Fibroblast of gingiva (primary cell): Measurements from ENCODE around the gene AQP12B.

ENCODE experiments used
- DNase-seq: peaks from one replicate; pipeline ENCODE4 v3.0.0-alpha.2; 2011; ENCODE audit warnings: low read depth

The AQP12B gene

DNA sequence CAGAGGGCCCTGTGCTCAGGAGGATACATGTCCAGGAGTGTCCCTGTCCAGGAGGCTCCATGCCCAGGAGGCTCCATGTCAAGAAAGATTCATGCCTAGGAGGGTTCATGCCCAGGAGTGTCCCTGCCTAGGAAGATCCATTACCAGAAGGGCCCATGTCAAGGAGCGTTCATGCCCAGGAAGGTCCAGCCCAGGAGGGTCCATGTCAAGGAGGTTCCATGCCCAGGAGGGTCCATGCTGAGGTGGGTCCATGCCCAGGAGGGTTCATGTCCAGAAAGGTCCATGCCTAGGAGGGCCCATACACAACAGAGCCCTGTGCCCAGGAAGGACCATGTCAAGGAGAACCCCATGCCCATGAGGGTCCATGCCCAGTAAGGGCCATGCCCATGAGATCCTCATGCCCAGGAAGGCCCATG is 50.4 kb downstream of the AQP12B start:
- no peak for DNase-seq

DNA sequence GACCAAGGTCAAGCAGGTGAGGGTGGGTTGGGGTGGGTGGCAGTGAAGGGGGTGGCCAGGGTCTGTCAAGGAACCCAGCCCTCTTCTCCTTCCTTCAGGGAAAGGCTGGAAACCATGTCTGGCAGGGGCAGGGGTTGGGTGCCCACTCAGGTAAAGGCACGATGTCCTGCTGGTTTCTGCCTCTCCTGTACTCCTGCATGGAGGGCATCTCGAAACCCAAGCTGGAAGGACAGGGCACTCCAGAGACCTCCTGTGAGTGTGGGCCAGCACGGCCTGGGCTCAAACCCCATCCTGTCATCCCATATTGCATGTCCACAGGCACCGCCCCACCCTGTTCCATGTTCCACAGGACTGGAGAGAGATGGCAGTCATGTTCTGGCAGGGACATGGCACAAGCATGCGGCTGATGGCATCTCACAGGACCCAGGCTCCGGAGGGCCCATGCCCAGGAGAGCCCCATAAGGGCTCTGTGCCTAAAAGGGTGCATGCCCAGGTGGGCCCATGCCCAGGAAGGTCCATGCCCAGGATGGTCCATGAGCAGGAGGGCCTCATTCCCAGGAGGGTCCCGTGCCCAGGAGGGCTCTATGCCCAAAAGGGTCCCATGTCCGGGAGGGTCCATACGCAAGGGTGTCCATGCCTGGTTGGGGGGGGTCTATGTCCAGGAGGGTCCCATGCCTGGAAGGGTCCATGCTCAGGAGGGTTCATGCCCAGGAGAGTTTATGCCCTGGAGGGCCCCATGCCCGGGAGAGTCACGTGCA is 51.0 kb downstream of the AQP12B start:
- DNase-seq: no peak

- DNase-seq: no peak
Measured at GRCh38 chr2:240630771-240631547, 51.7 kb downstream of the AQP12B start.

GRCh38 chr2:240629968-240630770 is 52.5 kb downstream of the AQP12B start:
- no peak for DNase-seq

DNA sequence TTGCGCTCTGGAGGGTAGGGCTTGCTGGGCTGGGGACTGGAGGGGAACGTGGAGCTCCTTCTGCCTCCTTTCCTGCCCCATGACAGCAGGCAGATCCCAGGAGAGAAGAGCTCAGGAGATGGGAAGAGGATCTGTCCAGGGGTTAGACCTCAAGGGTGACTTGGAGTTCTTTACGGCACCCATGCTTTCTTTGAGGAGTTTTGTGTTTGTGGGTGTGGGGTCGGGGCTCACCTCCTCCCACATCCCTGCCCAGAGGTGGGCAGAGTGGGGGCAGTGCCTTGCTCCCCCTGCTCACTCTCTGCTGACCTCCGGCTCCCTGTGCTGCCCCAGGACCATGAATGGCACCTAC is 53.1 kb downstream of the AQP12B start:
- no peak for DNase-seq

GRCh38 chr2:240628808-240629618 is 53.7 kb downstream of the AQP12B start:
- no peak for DNase-seq

DNA sequence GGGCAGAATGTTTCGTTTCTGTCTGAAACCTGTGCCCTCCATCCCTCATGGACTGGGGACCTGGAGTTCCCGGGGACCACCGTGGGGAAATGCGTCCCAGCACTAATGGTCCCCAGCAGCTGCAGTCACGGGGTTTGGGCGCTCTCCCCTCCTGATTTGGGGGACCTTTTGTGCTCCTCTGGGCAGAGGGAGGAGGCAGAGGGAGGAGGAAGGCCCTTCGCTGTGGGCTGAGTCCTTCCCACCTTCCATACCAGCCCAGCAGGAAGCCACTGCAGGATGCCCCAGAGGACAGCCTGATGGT is 54.2 kb downstream of the AQP12B start:
- DNase-seq: no peak

GRCh38 chr2:240627736-240628506 is 54.8 kb downstream of the AQP12B start:
- DNase-seq: no peak

GRCh38 chr2:240626531-240627300 is 56.0 kb downstream of the AQP12B start:
- no peak for DNase-seq
